Sigmoid colon (tissue), 4 donors: ENCODE data around the gene WDR81.

Experiments
- CTCF ChIP-seq, 4 experiments: fragments of 450-650 bp in 3 of 4; fragments of 200-600 bp in 1 of 4; IDR thresholded peaks; one replicate each; pipeline ENCODE4 v1.5.1; 2016 to 2019; ENCODE audit warnings: antibody characterized with exemption in 4 of 4, mild to moderate bottlenecking in 3 of 4, moderate library complexity in 2 of 4
- EP300 ChIP-seq, 4 donors: sonication (generic); formaldehyde crosslinking; IDR thresholded peaks; one replicate each; pipeline ENCODE4 v1.6.1; 2017; ENCODE audit warnings: antibody characterized with exemption in 4 of 4
- POLR2A ChIP-seq, 2 donors: fragments of 450-650 bp; IDR thresholded peaks; one replicate each; pipeline ENCODE4 v1.6.1; 2016; ENCODE audit warnings: antibody characterized with exemption in 2 of 2, mild to moderate bottlenecking in 2 of 2, moderate library complexity in 2 of 2
- POLR2AphosphoS5 ChIP-seq, 4 donors: sonication (generic); formaldehyde crosslinking; IDR thresholded peaks; one replicate each; pipeline ENCODE4 v1.6.1; 2017; ENCODE audit warnings: antibody characterized with exemption in 4 of 4

GRCh38 chr17:1711804-1712203 is 12.7 kb upstream of the WDR81 start:
- TF ChIP-seq CTCF (IDR thresholded peaks at IDR 0.05) (no peak), EP300 (IDR thresholded peaks at IDR 0.05) (no peak), POLR2A (IDR thresholded peaks at IDR 0.05) (no peak), POLR2AphosphoS5 (IDR thresholded peaks at IDR 0.05) (no peak)
